Measurements from ENCODE around the gene AKAP9.
A peak's percentile ranks its signal among the peaks of the same experiment; 100 is the strongest.
"Not testable (repeated sequence)": the region's sequence is repeated elsewhere in the genome, so short reads cannot be mapped to it uniquely, and the experiment has no call there.

The AKAP9 gene

GRCh38 chr7:91940572-91941341 is at the start of gene AKAP9:
Gene AKAP9, plus strand, starts transcription at chr7:91940862. Its CDS starts 238 bp downstream, at chr7:91941100.
- peak; percentile 68 to 75 (median 70) for DNase-seq (ENCODE audit: low read depth in 3 of 3)

GRCh38 chr7:91892099-91892705 is 48.5 kb upstream of the AKAP9 start:
- no peak for DNase-seq (ENCODE audit: low read depth in 3 of 3)

- DNase-seq (ENCODE audit: low read depth in 3 of 3), result no peak
Observed at GRCh38 chr7:91892821-91893340, 47.8 kb upstream of the AKAP9 start.

- not testable (repeated sequence) for DNase-seq (ENCODE audit: low read depth in 3 of 3)
Observed at GRCh38 chr7:91893699-91894098, 47.0 kb upstream of the AKAP9 start.

GRCh38 chr7:91894781-91895480 is 45.7 kb upstream of the AKAP9 start:
- no peak for DNase-seq (ENCODE audit: low read depth in 3 of 3)

GRCh38 chr7:91898240-91898992 is 42.2 kb upstream of the AKAP9 start:
- DNase-seq (ENCODE audit: low read depth in 3 of 3), result no peak

GRCh38 chr7:91899563-91899962 is 41.1 kb upstream of the AKAP9 start:
- DNase-seq (ENCODE audit: low read depth in 3 of 3), result no peak

GRCh38 chr7:91910171-91910570 is 30.5 kb upstream of the AKAP9 start:
- no peak for DNase-seq (ENCODE audit: low read depth in 3 of 3)

- no peak for DNase-seq (ENCODE audit: low read depth in 3 of 3)
Observed at GRCh38 chr7:91911121-91911520, 29.5 kb upstream of the AKAP9 start.

- DNase-seq (ENCODE audit: low read depth in 3 of 3), result no peak
Observed at GRCh38 chr7:91912494-91912893, 28.2 kb upstream of the AKAP9 start.

- DNase-seq (ENCODE audit: low read depth in 3 of 3), result no peak
Observed at GRCh38 chr7:91913612-91914011, 27.1 kb upstream of the AKAP9 start.

GRCh38 chr7:91915401-91916050 is 25.1 kb upstream of the AKAP9 start:
- no peak for DNase-seq (ENCODE audit: low read depth in 3 of 3)

- no peak for DNase-seq (ENCODE audit: low read depth in 3 of 3)
Observed at GRCh38 chr7:91916051-91916440, 24.6 kb upstream of the AKAP9 start.

GRCh38 chr7:91918356-91918755 is 22.3 kb upstream of the AKAP9 start:
- DNase-seq (ENCODE audit: low read depth in 3 of 3), result no peak

GRCh38 chr7:91922857-91923256 is 17.8 kb upstream of the AKAP9 start:
- no peak for DNase-seq (ENCODE audit: low read depth in 3 of 3)

GRCh38 chr7:91927912-91928311 is 12.8 kb upstream of the AKAP9 start:
- no peak for DNase-seq (ENCODE audit: low read depth in 3 of 3)

GRCh38 chr7:91929463-91929862 is 11.2 kb upstream of the AKAP9 start:
- DNase-seq (ENCODE audit: low read depth in 3 of 3), result no peak

- no peak for DNase-seq (ENCODE audit: low read depth in 3 of 3)
Observed at GRCh38 chr7:91940171-91940570, 491 bp upstream of the AKAP9 start.

GRCh38 chr7:91941450-91941849 is 788 bp downstream of the AKAP9 start:
- peak in 1 of 3 experiments; percentile 9 for DNase-seq (ENCODE audit: low read depth in 3 of 3)

GRCh38 chr7:91942312-91942711 is 1.6 kb downstream of the AKAP9 start:
- DNase-seq (ENCODE audit: low read depth in 3 of 3), result no peak

GRCh38 chr7:91944970-91945369 is 4.3 kb downstream of the AKAP9 start:
- not testable (repeated sequence) for DNase-seq (ENCODE audit: low read depth in 3 of 3)

All from stimulated activated CD4-positive, alpha-beta T cell treated with anti-CD3 and anti-CD28 coated beads, TNF-alpha, amount 100 ng/mL, for 4 hours (primary cell).